DND-41 (cell line): ENCODE data around the gene RTRAF.
A peak's percentile ranks its signal among the peaks of the same experiment; 100 is the strongest.

Experiments
- ATAC-seq: fragments of 200-7000 bp; cut with Tn5 transposase; 3 replicates; pipeline ENCODE4 v1.9.1; 2021; ENCODE audit warnings: low read depth; ENCODE audit not compliant: insufficient read depth
- DNase-seq: peaks from one replicate; pipeline ENCODE4 v3.0.0-alpha.2; 2020
- H2AFZ ChIP-seq: 2 replicates; pipeline ENCODE4 v1.6.0; 2012; ENCODE audit warnings: low read depth, low read length
- H3K27ac ChIP-seq: 2 replicates; pipeline ENCODE4 v1.5.1; 2012; ENCODE audit warnings: low read length, inconsistent platforms
- H3K27me3 ChIP-seq: fragments of 200-600 bp; sonication (generic); 2 replicates; pipeline ENCODE4 v1.6.0; 2012; ENCODE audit warnings: low read length, mild to moderate bottlenecking, inconsistent platforms; ENCODE audit not compliant: insufficient read depth, poor library complexity
- H3K36me3 ChIP-seq: 2 replicates; pipeline ENCODE4 v1.5.1; 2012; ENCODE audit warnings: low read length, inconsistent platforms; ENCODE audit not compliant: insufficient read depth
- H3K4me1 ChIP-seq: 2 replicates; pipeline ENCODE4 v1.5.1; 2012; ENCODE audit warnings: mild to moderate bottlenecking, low read length; ENCODE audit not compliant: insufficient read depth
- H3K4me2 ChIP-seq: 2 replicates; pipeline ENCODE4 v1.6.0; 2012; ENCODE audit warnings: mild to moderate bottlenecking, moderate library complexity, low read length, inconsistent platforms; ENCODE audit not compliant: insufficient read depth
- H3K4me3 ChIP-seq, 2 experiments: fragments of 200-600 bp in 1 of 2; shearing (Covaris generic) in 1 of 2; 2 replicates each; pipeline ENCODE4 v1.5.1; 2012 to 2016; ENCODE audit warnings: inconsistent platforms in 2 of 2, low read length in 2 of 2, mild to moderate bottlenecking in 2 of 2, low read depth in 1 of 2, moderate library complexity in 1 of 2
- H3K79me2 ChIP-seq: 2 replicates; pipeline ENCODE4 v1.6.0; 2012; ENCODE audit warnings: low read length, inconsistent platforms; ENCODE audit not compliant: insufficient read depth
- H3K9ac ChIP-seq: 2 replicates; pipeline ENCODE4 v1.6.0; 2012; ENCODE audit warnings: low read depth, mild to moderate bottlenecking, inconsistent platforms, low read length, moderate library complexity
- H3K9me3 ChIP-seq: 2 replicates; pipeline ENCODE4 v1.5.1; 2012; ENCODE audit warnings: low read length, moderate library complexity, mild to moderate bottlenecking, inconsistent platforms; ENCODE audit not compliant: insufficient read depth, severe bottlenecking
- H4K20me1 ChIP-seq: 2 replicates; pipeline ENCODE4 v1.6.0; 2012; ENCODE audit warnings: low read length; ENCODE audit not compliant: insufficient read depth
- CTCF ChIP-seq: IDR thresholded peaks from 2 replicates; pipeline ENCODE4 v1.5.1; 2012; ENCODE audit warnings: borderline replicate concordance, low read length, moderate library complexity, mild to moderate bottlenecking; ENCODE audit not compliant: poor library complexity, severe bottlenecking; ENCODE audit errors: extremely low read depth
- EZH2 ChIP-seq: IDR thresholded peaks from 3 replicates; pipeline ENCODE4 v1.6.1; 2012; ENCODE audit warnings: borderline replicate concordance, low read depth, mild to moderate bottlenecking, moderate library complexity, low read length, inconsistent platforms; ENCODE audit not compliant: severe bottlenecking

The RTRAF gene

GRCh38 chr14:51993285-51993920 is 4.1 kb downstream of the RTRAF start:
- peaks cover 94% of the 10 kb centered on the region for H3K79me2 ChIP-seq
- peaks cover 21% of the 10 kb centered on the region; the same call in 1 of the 2 replicates for H4K20me1 ChIP-seq
- no peak overlapping the region for H2AFZ ChIP-seq

GRCh38 chr14:51996148-51996746 is 6.9 kb downstream of the RTRAF start:
- H3K4me1 ChIP-seq: peaks cover 23% of the 10 kb centered on the region; the same call in 1 of the 2 replicates
- no peaks in the 10 kb centered on the region for H3K9me3 ChIP-seq
- H3K36me3 ChIP-seq: peaks cover 96% of the 10 kb centered on the region
- ATAC-seq (peak; percentile 48; the same call in 1 of the 3 replicates), DNase-seq (no peak)
- no peak overlapping the region for H2AFZ ChIP-seq
- H3K4me3 ChIP-seq: no peak overlapping the region
- H3K79me2 ChIP-seq: peaks cover 76% of the 10 kb centered on the region
- no peaks in the 10 kb centered on the region for H3K27me3 ChIP-seq
- no peak overlapping the region for H3K9ac ChIP-seq
- H3K4me2 ChIP-seq: peak overlapping the region; percentile 7; the same call in 1 of the 2 replicates
- H3K27ac ChIP-seq: no peak overlapping the region
- H4K20me1 ChIP-seq: peaks cover 9% of the 10 kb centered on the region; the same call in 1 of the 2 replicates
- TF ChIP-seq EZH2 (no peak), CTCF (peak; percentile 70)

More at GRCh38 chr14:51993285-51993920, 4.1 kb downstream of the RTRAF start:
- peaks cover 42% of the 10 kb centered on the region for H3K4me1 ChIP-seq
- no peak overlapping the region for H3K27ac ChIP-seq
- no peak overlapping the region for H3K4me3 ChIP-seq
- H3K4me2 ChIP-seq: peak overlapping the region; percentile 70; the same call in 1 of the 2 replicates
- H3K9ac ChIP-seq: no peak overlapping the region
- no peaks in the 10 kb centered on the region for H3K9me3 ChIP-seq
- TF ChIP-seq EZH2 (no peak), CTCF (no peak)
- DNase-seq: no peak
- no peaks in the 10 kb centered on the region for H3K27me3 ChIP-seq
- ATAC-seq: no peak
- H3K36me3 ChIP-seq: peaks cover 78% of the 10 kb centered on the region

- ATAC-seq (no peak), DNase-seq (no peak)
- no peak overlapping the region for H3K27ac ChIP-seq
- H4K20me1 ChIP-seq: 0 out of 2 replicates have a peak, but pooled peaks cover 6% of the 10 kb centered on the region
- H3K27me3 ChIP-seq: no peaks in the 10 kb centered on the region
- no peak for TF ChIP-seq EZH2
- TF ChIP-seq CTCF: no peak
- H3K4me1 ChIP-seq: peaks cover 11% of the 10 kb centered on the region; the same call in 1 of the 2 replicates
- H2AFZ ChIP-seq: no peak overlapping the region
- H3K4me2 ChIP-seq: no peak overlapping the region
- no peak overlapping the region for H3K4me3 ChIP-seq
- H3K9me3 ChIP-seq: no peaks in the 10 kb centered on the region
- H3K9ac ChIP-seq: no peak overlapping the region
- peaks cover 56% of the 10 kb centered on the region for H3K79me2 ChIP-seq
- H3K36me3 ChIP-seq: peaks cover 97% of the 10 kb centered on the region
Measured at GRCh38 chr14:51998348-51998747, 9.0 kb downstream of the RTRAF start.
